Naive thymus-derived CD8-positive, alpha-beta T cell (primary cell): Measurements from ENCODE around the gene KIAA0930. TPM values are rescaled to one million over a fixed set of nuclear protein-coding genes. Genes with fewer than 3 reads are reported as not detected.
A peak's percentile ranks its signal among the peaks of the same experiment; 100 is the strongest.
"Not testable (repeated sequence)": the region's sequence is repeated elsewhere in the genome, so short reads cannot be mapped to it uniquely, and the experiment has no call there.

Source experiments
- ATAC-seq, 2 donors: fragments of 150-1000 bp; cut with Tn5 transposase in 1 of 2; sonication (Bioruptor Pico), chemical (Tn5 transposase) in 1 of 2; 1 replicate in 1 of 2; 2 replicates in 1 of 2; pipeline ENCODE4 v1.10.0; 2021; ENCODE audit warnings: mild to moderate bottlenecking in 2 of 2, moderate library complexity in 2 of 2
- POLR2A ChIA-PET: fragments of 350-600 bp; sonication (Branson Sonifier 250); formaldehyde crosslinking; loops from one replicate; lab custom pipeline; 2021; ENCODE audit warnings: antibody characterized with exemption; lab: Charles Lee
- DNase-seq, 10 donors: peaks; one replicate each; pipeline versions ENCODE4 v3.0.0 to v3.0.0-alpha.2; 2020 to 2022
- H3K27ac Mint-ChIP-seq, 10 donors: one replicate each; pipeline ENCODE4 v1.8.0; 2020 to 2022; ENCODE audit warnings: mild to moderate bottlenecking in 10 of 10, mixed read lengths in 10 of 10, moderate library complexity in 4 of 10, inconsistent platforms in 1 of 10
- H3K27me3 Mint-ChIP-seq, 5 donors: one replicate each; pipeline ENCODE4 v1.8.0; 2021 to 2022; ENCODE audit warnings: mixed read lengths in 5 of 5
- H3K36me3 Mint-ChIP-seq, 3 donors: one replicate each; pipeline ENCODE4 v1.8.0; 2020 to 2022; ENCODE audit warnings: mixed read lengths in 3 of 3, mild to moderate bottlenecking in 2 of 3, inconsistent platforms in 1 of 3
- H3K4me1 Mint-ChIP-seq, 4 donors: one replicate each; pipeline ENCODE4 v1.8.0; 2021 to 2022; ENCODE audit warnings: mixed read lengths in 4 of 4
- H3K4me3 Mint-ChIP-seq, 10 donors: one replicate each; pipeline ENCODE4 v1.8.0; 2020 to 2022; ENCODE audit warnings: mild to moderate bottlenecking in 10 of 10, mixed read lengths in 10 of 10, moderate library complexity in 6 of 10, inconsistent platforms in 1 of 10
- H3K9me3 Mint-ChIP-seq, 9 donors: one replicate each; pipeline ENCODE4 v1.8.0; 2020 to 2022; ENCODE audit warnings: mixed read lengths in 9 of 9, mild to moderate bottlenecking in 3 of 9, inconsistent platforms in 1 of 9, moderate library complexity in 1 of 9
- polyA plus RNA-seq, 3 donors: library from polyadenylated mRNA; unstranded; fragments of 300-500 nt; fragmentation: Illumina TruSeq; gene quantifications; one replicate each; pipeline ENCODE4 v1.2.3, GENCODE V29; 2021
- total RNA-seq, 8 experiments: library from RNA in 2 of 8; stranded (reverse) in 2 of 8; gene quantifications; one replicate each; pipeline ENCODE4 v1.2.3 and lab custom pipeline; 2021 to 2026

Gene KIAA0930
- total and polyA plus RNA-seq, 5 experiments from 2014 or later = 0.87 to 29.1 (median 2.9) TPM

DNA sequence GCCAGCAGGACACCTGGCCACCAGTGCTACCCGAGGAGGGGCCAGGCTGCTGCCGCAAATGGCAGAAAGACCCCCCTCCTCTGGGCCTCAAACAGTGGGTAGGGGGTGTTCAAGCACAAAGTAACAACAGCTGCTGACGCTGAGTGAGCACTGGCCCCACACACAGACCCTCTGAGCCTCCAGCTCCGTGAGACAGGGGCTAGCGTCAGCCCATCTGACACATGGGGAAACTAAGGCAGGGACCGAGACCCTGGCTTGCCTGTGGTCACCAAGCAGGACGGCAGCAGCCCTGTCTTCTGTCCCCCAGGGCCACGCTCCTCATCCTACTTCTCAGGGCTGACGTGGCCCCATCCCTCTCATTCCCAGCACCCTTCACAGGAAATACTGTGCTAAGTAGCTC, 40.5 kb downstream of the KIAA0930 start:
- Mint-ChIP-seq H3K27ac (no peak overlapping the region), H3K4me3 (no peak overlapping the region), H3K27me3 (no peaks in the 10 kb centered on the region), H3K9me3 (no peaks in the 10 kb centered on the region), H3K36me3 (peaks cover 0 to 53% (median 2%) of the 10 kb centered on the region in 3 donors), H3K4me1 (no peaks in the 10 kb centered on the region)
- POLR2A ChIA-PET = no interaction called here
- DNase-seq (no peak), ATAC-seq (no peak)

DNA sequence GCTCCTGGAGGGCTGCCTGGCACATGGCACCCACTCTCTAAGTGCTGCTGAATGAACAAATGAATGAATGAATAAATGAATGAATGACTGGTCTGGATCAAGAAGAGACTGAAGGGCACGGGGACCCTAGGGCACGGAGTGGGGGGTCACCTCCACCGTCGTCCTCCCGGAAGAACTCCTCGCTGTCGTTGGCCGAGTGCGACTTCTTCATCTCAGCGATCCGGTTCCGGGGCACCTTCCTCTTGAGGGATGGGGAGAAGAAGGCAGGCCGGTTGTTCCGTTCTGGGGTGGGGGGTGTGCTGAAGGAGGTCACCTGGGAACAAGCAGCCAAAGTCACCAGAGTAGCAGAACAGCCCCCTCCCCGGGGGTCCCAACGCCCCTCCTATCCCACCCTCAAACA, 41.0 kb downstream of the KIAA0930 start:
- DNase-seq (no peak), ATAC-seq (no peak)
- Mint-ChIP-seq H3K9me3 (no peaks in the 10 kb centered on the region), H3K27ac (peak overlapping the region in 1 of 10 donors; percentile 60), H3K36me3 (peaks cover 0 to 51% (median 2%) of the 10 kb centered on the region in 3 donors), H3K4me3 (no peak overlapping the region), H3K4me1 (no peaks in the 10 kb centered on the region), H3K27me3 (no peaks in the 10 kb centered on the region)
- POLR2A ChIA-PET = no interaction called here

DNA sequence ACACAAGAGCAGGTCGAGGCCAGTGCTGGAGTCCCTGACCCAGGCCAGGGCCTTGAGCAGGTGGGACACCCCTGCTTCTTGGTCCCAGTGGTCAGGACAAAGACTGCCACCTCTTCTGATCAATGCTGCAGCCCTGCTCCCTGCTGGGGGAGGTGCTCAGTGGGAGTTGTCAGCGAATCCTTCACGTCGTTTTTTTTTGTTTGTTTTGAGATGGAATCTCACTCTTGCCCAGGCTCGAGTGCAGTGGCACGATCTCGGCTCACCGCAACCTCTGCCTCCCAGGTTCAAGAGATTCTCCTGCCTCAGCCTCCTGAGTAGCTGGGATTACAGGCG, 42.3 kb downstream of the KIAA0930 start:
- H3K27me3 Mint-ChIP-seq = no peaks in the 10 kb centered on the region
- no peak overlapping the region for H3K27ac Mint-ChIP-seq
- DNase-seq (no peak), ATAC-seq (no peak)
- H3K9me3 Mint-ChIP-seq = no peaks in the 10 kb centered on the region
- POLR2A ChIA-PET = no interaction called here
- peaks cover 0 to 44% (median 2%) of the 10 kb centered on the region in 3 donors for H3K36me3 Mint-ChIP-seq
- no peak overlapping the region for H3K4me3 Mint-ChIP-seq
- no peaks in the 10 kb centered on the region for H3K4me1 Mint-ChIP-seq

DNA sequence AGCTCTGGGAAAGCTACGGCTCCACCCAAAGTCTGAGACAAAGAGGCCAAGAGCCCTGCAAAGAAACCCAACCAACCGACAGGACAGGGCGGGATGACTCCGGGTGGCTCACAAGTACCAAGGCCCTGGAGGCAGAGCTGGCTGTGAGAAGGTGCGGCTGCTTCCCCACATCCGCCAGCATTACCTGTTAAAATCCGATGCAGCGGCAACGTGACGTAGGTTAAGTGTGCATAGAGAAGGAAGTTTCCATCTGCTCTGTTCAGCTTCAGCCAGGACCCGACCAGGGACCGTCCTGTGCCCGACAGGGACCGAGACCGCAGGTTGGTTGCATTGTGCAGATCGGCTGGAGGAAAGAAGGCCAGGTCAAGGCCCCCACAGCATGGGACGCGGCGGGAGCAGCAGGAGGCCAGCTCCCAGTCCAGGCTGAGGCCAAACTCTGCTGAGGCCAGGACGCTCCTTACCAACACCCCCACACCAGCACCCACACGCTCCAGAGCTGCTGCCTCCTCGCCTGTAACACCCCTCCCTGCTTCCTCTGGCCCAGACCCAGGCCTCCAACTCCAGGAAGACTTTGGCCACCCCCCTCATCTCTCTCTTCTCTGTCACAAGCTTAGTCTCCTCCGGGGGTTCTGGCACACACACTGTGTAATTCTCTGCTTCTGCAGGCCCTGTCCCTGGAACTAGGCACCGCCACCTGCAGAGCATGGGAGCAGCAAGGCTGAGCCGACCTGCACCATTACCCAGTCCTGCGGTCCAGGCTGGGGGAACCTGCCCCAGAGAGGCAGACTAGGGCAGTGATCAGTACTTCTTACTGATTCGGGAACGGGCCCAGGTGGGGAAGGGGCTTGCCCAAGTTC, 42.9 kb downstream of the KIAA0930 start:
- peaks cover 0 to 44% (median 2%) of the 10 kb centered on the region in 3 donors for H3K36me3 Mint-ChIP-seq
- ATAC-seq (no peak), DNase-seq (no peak)
- H3K27me3 Mint-ChIP-seq = no peaks in the 10 kb centered on the region
- H3K4me1 Mint-ChIP-seq = no peaks in the 10 kb centered on the region
- no peaks in the 10 kb centered on the region for H3K9me3 Mint-ChIP-seq
- POLR2A ChIA-PET = no interaction called here
- peak overlapping the region in 1 of 10 donors; percentile 22 for H3K27ac Mint-ChIP-seq
- peak overlapping the region in 1 of 10 donors; percentile 24 for H3K4me3 Mint-ChIP-seq

DNA sequence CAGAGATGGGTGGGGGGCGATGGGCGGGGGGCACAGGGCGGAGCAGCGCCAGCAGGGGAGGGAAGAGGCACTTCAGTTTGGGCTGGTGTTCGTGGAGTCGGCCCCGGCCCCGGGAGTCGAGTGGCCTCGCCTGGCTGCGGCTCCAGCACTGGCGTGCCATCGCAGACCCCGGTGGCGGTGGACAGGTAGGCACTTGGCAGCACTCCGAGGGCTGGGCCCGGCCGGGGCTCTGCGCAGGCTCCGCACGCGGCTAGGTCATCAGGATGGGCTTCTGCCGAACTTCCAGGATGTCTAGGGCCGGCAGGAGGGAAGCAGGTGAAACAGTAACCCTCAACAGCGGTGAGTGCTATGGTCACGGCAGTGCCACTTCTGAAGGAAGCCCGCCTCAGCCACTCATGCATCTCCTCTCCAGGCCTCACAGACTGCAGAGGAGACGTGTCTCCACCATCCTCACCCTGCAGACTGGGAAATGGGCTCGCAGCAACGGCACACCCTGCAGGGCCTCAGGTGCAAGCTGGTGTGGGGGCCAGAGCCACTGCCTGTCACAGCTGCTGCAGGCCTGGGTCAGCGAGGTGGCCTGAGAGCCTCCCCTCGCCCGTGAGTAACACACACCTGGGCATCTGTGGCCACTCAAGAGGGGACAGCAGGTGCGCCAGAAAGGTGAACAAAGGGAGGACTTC, 43.6 kb downstream of the KIAA0930 start:
- no peaks in the 10 kb centered on the region for H3K4me1 Mint-ChIP-seq
- POLR2A ChIA-PET = interaction anchor here (0.6 kb wide), 1 partner anchor 10 kb away, joined by 3 read pairs; no protein-coding TSS in a partner anchor

DNA sequence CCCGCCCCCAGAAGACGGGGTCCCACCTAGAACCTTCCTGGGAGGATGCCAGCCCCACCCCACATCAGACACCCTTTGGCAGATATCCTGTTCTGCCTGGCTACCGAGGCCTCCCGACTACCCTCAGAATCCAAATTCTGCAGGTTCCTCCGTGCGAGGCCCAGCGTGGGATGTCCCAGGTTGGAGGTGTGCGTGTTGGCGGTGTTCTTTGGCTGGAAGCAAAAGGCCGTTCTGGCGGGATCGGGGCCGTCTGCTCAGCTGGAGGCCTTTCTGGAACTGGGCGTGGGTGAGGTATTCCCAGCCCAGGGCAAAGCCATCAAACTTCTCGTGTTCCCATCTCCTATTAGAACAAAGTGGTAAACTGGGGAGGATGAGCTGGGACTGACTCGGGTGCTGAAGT, 44.4 kb downstream of the KIAA0930 start:
- H3K27me3 Mint-ChIP-seq = no peaks in the 10 kb centered on the region
- no peak overlapping the region for H3K4me3 Mint-ChIP-seq
- H3K4me1 Mint-ChIP-seq = no peaks in the 10 kb centered on the region
- ATAC-seq (no peak), DNase-seq (no peak)
- H3K27ac Mint-ChIP-seq = no peak overlapping the region
- POLR2A ChIA-PET = no interaction called here
- peaks cover 0 to 37% (median 2%) of the 10 kb centered on the region in 3 donors for H3K36me3 Mint-ChIP-seq
- no peaks in the 10 kb centered on the region for H3K9me3 Mint-ChIP-seq

More for the DNA sequence above, 43.6 kb downstream of the KIAA0930 start:
- no peak for ATAC-seq
- peaks cover 0 to 42% (median 2%) of the 10 kb centered on the region in 3 donors for H3K36me3 Mint-ChIP-seq
- H3K27ac Mint-ChIP-seq = no peak overlapping the region
- peak overlapping the region in 1 of 10 donors; percentile 38 for H3K4me3 Mint-ChIP-seq
- no peak for DNase-seq
- H3K9me3 Mint-ChIP-seq = no peaks in the 10 kb centered on the region
- H3K27me3 Mint-ChIP-seq = no peaks in the 10 kb centered on the region

DNA sequence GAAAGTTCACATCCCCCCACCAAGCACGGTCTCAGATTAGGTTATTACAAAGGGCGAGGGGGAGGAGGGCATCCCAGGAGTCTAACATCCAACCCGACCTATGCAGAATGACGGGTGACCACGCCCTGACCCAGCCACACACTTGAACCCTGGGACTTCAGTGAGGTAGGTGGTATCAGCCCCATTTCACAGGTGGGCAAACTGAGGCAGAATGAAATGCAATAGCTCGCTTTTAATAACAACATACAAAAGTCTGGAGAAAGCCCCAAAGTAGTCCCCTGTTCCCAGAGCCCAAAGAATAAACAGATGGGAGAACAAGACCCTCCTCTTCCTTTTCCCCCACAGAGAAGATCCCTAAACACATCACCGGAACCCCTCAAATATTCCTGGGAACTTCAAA, 45.1 kb downstream of the KIAA0930 start:
- Mint-ChIP-seq H3K36me3 (peaks cover 0 to 38% (median 2%) of the 10 kb centered on the region in 3 donors), H3K4me3 (no peak overlapping the region), H3K4me1 (no peaks in the 10 kb centered on the region), H3K9me3 (no peaks in the 10 kb centered on the region), H3K27me3 (no peaks in the 10 kb centered on the region), H3K27ac (peak overlapping the region in 1 of 10 donors; percentile 46)
- POLR2A ChIA-PET = interaction anchor here (1.0 kb wide), 1 partner anchor 21 kb away, joined by 4 read pairs; no protein-coding TSS in a partner anchor
- ATAC-seq (no peak), DNase-seq (no peak)

DNA sequence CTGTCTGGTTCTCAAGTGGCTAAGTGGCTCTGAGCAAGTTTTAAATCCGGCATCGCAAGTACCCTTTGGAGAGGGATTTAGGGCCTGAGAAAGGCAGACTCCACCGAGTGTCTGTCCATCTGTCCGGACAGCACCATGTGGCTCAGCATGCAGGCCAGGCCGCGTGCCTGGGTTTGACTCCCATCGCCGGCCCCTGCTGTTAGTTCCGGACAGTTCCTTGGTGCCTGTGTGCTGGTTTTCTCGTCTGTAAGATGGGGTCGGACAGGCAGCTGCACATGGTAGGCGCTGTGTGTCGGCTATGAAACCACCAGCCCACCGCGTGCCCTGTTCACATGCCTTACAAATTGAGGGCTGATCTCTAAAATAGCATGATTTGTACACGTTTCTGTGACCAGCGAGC, 46.0 kb downstream of the KIAA0930 start:
- Mint-ChIP-seq H3K27me3 (no peaks in the 10 kb centered on the region), H3K4me3 (no peak overlapping the region), H3K27ac (no peak overlapping the region), H3K4me1 (no peaks in the 10 kb centered on the region), H3K9me3 (no peaks in the 10 kb centered on the region), H3K36me3 (peaks cover 0 to 33% (median 2%) of the 10 kb centered on the region in 3 donors)
- no peak for ATAC-seq
- POLR2A ChIA-PET = no interaction called here
- DNase-seq = no peak

DNA sequence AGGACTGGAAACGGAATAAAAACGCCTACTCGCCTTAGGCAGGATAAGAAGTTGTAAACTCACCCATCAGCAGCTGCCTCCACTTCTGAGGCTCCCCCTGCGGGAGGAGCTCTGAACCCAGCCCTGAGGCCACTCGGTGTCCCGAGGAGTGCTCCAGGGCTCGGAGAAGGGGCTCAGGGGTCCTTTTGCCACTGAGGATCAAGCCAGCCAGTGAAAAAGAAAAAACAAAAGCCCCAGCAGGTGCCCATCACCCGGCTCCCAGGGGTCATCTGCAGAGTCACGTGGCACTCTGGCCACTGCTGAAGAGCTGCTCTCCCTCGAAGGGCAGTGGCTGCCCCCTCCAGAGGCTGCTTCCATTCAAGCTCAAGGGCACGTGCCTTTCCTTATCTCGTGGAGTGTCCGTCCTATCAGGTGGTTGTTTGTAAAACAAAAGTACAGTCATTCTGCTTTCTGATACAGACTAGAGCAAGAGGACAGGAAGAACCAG, 48.0 kb downstream of the KIAA0930 start:
- H3K36me3 Mint-ChIP-seq = peaks cover 0 to 23% (median 1%) of the 10 kb centered on the region in 3 donors
- no peak for ATAC-seq
- no peaks in the 10 kb centered on the region for H3K9me3 Mint-ChIP-seq
- H3K4me3 Mint-ChIP-seq = no peak overlapping the region
- H3K27me3 Mint-ChIP-seq = no peaks in the 10 kb centered on the region
- H3K4me1 Mint-ChIP-seq = peaks cover 0 to 2% (median 0%) of the 10 kb centered on the region in 4 donors
- H3K27ac Mint-ChIP-seq = peak overlapping the region in 3 of 10 donors; percentile 5 to 67 (median 10)
- no peak for DNase-seq
- POLR2A ChIA-PET = no interaction called here

DNA sequence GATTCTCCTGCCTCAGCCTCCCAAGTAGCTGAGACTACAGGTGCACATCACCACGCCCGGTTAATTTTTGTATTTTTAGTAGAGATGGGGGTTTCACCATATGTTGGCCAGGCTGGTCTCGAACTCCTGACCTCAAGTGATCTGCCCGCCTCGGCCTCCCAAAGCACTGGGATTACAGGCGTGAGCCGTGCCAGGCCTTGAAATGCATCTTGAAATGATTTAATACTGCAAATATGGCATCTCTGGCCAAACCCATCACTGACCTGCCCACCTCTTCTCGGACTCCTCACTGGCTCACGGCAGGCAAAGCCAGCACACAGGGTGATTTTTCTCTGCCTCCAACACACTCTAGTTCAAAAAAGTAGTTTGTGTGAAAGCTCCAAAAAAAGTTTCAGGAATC, 48.9 kb downstream of the KIAA0930 start:
- H3K4me1 Mint-ChIP-seq, H3K27me3 Mint-ChIP-seq, H3K4me3 Mint-ChIP-seq, POLR2A ChIA-PET, DNase-seq, H3K9me3 Mint-ChIP-seq, ATAC-seq: not testable (repeated sequence)
- Mint-ChIP-seq H3K36me3 (peaks cover 0 to 30% (median 0%) of the 10 kb centered on the region in 3 donors), H3K27ac (peak overlapping the region in 4 of 10 donors; percentile 3 to 67 (median 14))

DNA sequence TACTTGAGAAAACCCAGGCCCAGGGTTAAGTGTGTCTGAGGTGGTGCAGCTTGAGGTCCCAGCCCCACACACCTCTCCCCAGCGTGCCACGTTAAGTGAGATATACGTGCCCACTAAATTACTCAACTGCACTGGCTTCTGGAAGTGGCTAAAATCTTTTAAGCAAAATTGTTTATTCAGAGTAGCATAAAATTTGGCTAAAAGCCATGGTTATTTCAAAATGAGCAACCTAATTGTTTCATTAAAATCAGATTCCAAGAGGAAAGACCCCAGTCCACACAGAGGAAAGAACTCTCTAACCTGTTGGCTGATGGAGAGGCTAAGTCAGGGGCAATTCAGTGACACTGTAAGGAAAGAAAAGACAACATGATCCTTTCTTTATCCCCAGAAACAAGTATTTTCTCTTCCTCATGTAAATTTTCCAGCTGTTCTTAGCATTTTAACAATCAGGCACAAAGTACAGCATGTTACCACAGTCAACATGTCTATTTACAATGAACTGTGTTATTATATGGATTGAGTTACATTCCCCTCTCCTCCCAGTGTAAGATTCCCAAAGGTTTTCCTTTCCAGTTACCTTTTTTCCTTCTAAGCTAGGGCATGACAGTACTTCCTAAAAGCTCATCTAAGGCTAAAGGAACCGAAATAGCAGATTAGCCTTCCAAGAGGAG, 50.4 kb downstream of the KIAA0930 start:
- H3K4me3 Mint-ChIP-seq = no peak overlapping the region
- H3K27ac Mint-ChIP-seq = peak overlapping the region in 1 of 10 donors; percentile 89
- no peaks in the 10 kb centered on the region for H3K9me3 Mint-ChIP-seq
- peaks cover 5 to 10% (median 6%) of the 10 kb centered on the region in 4 donors for H3K4me1 Mint-ChIP-seq
- H3K27me3 Mint-ChIP-seq = no peaks in the 10 kb centered on the region
- H3K36me3 Mint-ChIP-seq = peaks cover 0 to 27% (median 3%) of the 10 kb centered on the region in 3 donors
- ATAC-seq (no peak), DNase-seq (no peak)
- POLR2A ChIA-PET = no interaction called here

DNA sequence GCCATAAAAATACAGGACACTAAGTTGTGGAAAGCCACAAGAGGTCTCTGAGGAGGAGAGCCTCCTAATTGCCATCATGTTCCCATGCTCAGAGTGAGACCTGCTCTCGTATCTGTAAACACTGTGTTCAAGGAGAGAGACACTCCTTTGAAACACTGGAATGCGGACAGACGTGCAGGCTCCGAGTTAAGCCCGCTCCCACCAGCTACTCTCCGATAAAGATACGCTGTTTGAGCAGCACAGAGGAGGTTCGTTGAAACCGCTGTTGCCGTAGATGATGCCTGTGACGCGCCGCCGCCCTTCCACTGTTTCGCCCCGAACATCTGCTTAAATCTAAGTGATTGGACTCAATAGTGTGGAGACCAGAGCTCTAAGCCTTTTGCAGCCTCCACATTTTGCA, 51.9 kb downstream of the KIAA0930 start:
- Mint-ChIP-seq H3K27ac (peak overlapping the region in 4 of 10 donors; percentile 38 to 79 (median 68)), H3K9me3 (no peaks in the 10 kb centered on the region), H3K36me3 (peaks cover 0 to 42% (median 3%) of the 10 kb centered on the region in 3 donors), H3K27me3 (no peaks in the 10 kb centered on the region), H3K4me1 (peaks cover 5 to 10% (median 6%) of the 10 kb centered on the region in 4 donors), H3K4me3 (no peak overlapping the region)
- POLR2A ChIA-PET = no interaction called here
- no peak for DNase-seq
- ATAC-seq = no peak
